Activated T-cell treated with anti-CD3 and anti-CD28 coated beads, Interleukin-2, amount 50 U/mL, for 72 hours (primary cell): ENCODE measurements around the gene SENP5. TPM values are rescaled to one million over a fixed set of nuclear protein-coding genes. Genes with fewer than 3 reads are reported as not detected.

Source experiments
- ATAC-seq, 2 donors: fragments of 150-1000 bp; cut with Tn5 transposase; replicated peaks in 1 of 2; 2 replicates each; pipeline ENCODE4 v1.10.0; 2021; ENCODE audit warnings: moderate library complexity in 2 of 2, mild to moderate bottlenecking in 1 of 2
- DNase-seq, 2 donors: peaks; one replicate each; pipeline ENCODE4 v3.0.0; 2021 to 2022; ENCODE audit warnings: mixed read lengths in 1 of 2
- H3K27ac Mint-ChIP-seq: one replicate; pipeline ENCODE4 v1.8.0; 2022; ENCODE audit warnings: mild to moderate bottlenecking, moderate library complexity, mixed read lengths
- H3K27me3 Mint-ChIP-seq: one replicate; pipeline ENCODE4 v1.8.0; 2022; ENCODE audit warnings: low read depth, mixed read lengths
- H3K36me3 Mint-ChIP-seq, 2 donors: one replicate each; pipeline ENCODE4 v1.8.0; 2022; ENCODE audit warnings: mixed read lengths in 2 of 2, mild to moderate bottlenecking in 1 of 2; ENCODE audit not compliant: insufficient read depth in 2 of 2
- H3K4me1 Mint-ChIP-seq: one replicate; pipeline ENCODE4 v1.8.0; 2022; ENCODE audit warnings: low read depth, mixed read lengths
- H3K4me3 Mint-ChIP-seq, 2 donors: one replicate each; pipeline ENCODE4 v1.8.0; 2022; ENCODE audit warnings: mild to moderate bottlenecking in 2 of 2, mixed read lengths in 2 of 2, moderate library complexity in 2 of 2
- H3K9me3 Mint-ChIP-seq, 2 donors: one replicate each; pipeline ENCODE4 v1.8.0; 2022; ENCODE audit warnings: mixed read lengths in 2 of 2
- total RNA-seq, 2 donors: library from RNA; stranded (reverse); gene quantifications; one replicate each; pipeline ENCODE4 v1.2.3, GENCODE V29; 2022

SENP5 gene
- total RNA-seq, 2 donors from 2014 or later = 33.7 to 38.6 TPM

DNA sequence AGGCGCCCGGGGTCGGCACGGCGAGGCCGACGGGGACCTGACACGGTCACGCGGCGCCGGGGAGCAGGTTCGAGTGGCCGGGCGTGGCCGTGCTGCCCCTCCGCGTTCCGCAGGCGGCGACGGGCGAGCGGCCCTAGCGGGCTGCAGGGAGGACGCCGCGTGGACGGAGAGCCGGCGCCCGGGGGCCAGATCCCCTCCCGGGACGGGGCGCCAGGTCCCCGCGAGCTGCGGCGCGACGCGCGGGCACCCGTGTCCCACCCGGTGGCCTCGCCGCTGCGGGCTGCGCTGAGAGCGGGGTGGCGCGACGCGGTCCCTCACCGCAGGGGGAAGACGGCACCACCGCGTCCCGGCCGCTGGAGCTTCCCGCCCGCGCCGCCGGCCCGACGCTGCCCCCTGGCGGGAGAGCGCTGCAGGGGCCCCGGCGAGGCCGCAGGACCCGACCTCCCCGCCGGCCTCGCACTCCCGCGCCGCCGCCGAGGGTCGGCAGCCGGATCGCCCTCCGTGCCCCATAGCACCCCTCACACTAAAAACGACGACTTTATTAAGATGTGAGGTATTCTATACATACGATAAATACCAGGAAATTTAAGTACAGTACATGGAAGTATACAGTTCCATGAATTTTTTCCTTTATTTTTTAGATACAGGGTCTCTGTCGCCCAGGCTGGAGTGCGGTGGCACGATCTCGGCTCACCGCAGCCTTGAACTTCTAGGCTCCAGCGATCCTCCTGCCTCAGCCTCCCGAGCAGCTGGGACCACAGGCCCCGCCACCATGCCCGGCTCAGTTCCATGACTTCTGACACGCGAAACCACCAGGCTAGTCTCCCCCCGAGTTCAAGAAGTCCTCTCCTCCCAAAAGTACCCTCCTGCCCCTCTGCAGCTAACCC is 102.2 kb downstream of the SENP5 start:
- H3K4me1 Mint-ChIP-seq = peaks cover 16% of the 10 kb centered on the region
- peak overlapping the region; percentile 70 to 77 for H3K4me3 Mint-ChIP-seq
- peaks cover 2 to 4% of the 10 kb centered on the region in 2 donors for H3K9me3 Mint-ChIP-seq
- H3K36me3 Mint-ChIP-seq = peaks cover 5 to 17% of the 10 kb centered on the region in 2 donors
- DNase-seq (peak; percentile 77 to 88), ATAC-seq (peak; percentile 73 to 75)
- peak overlapping the region; percentile 60 for H3K27ac Mint-ChIP-seq
- H3K27me3 Mint-ChIP-seq = peaks cover 24% of the 10 kb centered on the region

DNA sequence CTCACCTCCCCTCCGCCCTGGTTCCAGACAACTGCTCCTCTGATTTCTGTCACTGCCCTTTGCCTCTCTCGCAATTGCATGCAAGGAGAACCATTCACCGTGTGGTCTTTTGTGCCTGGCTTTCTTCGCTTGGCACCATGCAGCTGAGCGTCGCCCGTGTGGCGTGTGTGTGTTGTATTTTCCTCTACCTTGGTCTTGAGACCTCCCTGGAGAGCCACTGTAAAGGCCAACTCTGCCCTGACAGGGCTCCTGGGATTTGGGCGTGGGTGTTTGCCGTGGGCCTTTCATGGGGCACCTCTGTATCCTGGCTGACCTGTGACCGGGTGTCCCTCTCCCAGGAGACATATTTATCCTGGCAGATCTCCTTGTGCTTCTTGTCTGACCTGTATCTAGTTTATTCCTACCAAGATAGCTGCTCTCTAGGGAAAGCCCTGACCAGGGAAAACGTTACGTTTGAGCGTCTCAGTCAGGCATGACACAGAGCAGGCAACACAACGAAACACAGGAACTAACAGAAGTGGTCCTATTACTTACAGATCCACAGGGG is 102.9 kb downstream of the SENP5 start:
- peaks cover 0 to 1% of the 10 kb centered on the region in 2 donors for H3K9me3 Mint-ChIP-seq
- peak overlapping the region; percentile 22 for H3K27ac Mint-ChIP-seq
- peak overlapping the region; percentile 70 to 77 for H3K4me3 Mint-ChIP-seq
- no peak for DNase-seq
- peaks cover 25% of the 10 kb centered on the region for H3K27me3 Mint-ChIP-seq
- peaks cover 9% of the 10 kb centered on the region for H3K4me1 Mint-ChIP-seq
- no peak for ATAC-seq
- peaks cover 1 to 13% of the 10 kb centered on the region in 2 donors for H3K36me3 Mint-ChIP-seq

DNA sequence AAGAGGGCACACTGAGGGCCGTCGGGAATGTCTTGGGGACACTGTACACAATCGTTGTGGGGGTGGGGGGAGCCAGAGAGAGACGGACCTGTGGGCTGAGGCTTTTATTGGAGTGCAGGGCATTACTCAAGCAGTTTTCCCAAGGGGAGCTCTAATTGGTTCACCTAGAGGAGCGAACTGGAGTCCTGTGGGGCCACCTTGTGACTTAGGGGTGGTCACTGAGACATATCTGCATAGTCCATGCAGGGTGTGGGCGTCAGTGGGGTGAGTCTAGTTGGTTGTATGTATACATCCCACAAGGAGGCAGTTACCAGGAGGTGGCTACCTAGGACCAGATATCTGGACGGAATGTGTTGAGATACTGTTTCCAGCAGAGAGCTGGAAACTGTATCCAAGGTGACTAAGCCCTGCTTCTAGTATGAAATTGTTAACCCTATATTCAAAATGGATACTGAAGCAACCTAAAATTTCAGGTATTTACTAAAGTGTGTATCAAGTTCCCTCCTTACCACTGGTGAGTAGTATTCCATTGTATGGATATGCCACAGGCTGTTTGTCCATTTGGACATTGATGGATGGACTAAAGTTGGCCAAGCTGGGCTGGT is 103.5 kb downstream of the SENP5 start:
- H3K9me3 Mint-ChIP-seq = no peaks in the 10 kb centered on the region
- peaks cover 5% of the 10 kb centered on the region for H3K4me1 Mint-ChIP-seq
- H3K27ac Mint-ChIP-seq = no peak overlapping the region
- H3K27me3 Mint-ChIP-seq = peaks cover 26% of the 10 kb centered on the region
- DNase-seq (no peak), ATAC-seq (no peak)
- H3K4me3 Mint-ChIP-seq = no peak overlapping the region
- H3K36me3 Mint-ChIP-seq = peaks cover 1 to 7% of the 10 kb centered on the region in 2 donors

DNA sequence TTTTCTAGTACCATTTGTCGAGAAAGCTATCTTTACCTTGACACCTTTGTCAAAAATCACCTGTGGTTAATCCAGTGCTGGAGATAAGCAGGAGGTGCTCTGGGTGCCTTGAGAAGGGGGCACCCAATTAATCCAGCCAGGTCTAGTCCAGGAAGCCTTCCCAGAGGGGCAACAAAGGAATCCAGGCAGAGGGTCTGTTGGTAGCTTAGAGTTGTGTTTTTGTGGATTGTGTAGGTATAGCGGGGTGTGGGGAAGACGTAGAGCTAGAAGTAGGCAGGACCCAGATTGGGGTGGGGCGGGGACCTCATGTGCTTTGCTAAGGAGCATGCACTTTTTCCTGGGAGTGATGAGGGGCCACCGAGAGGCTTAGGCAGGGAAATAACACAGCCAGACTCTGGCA is 106.9 kb downstream of the SENP5 start:
- H3K4me1 Mint-ChIP-seq = peaks cover 15% of the 10 kb centered on the region
- ATAC-seq = no peak
- no peak overlapping the region for H3K27ac Mint-ChIP-seq
- no peaks in the 10 kb centered on the region for H3K9me3 Mint-ChIP-seq
- H3K36me3 Mint-ChIP-seq = no peaks in the 10 kb centered on the region
- peaks cover 37% of the 10 kb centered on the region for H3K27me3 Mint-ChIP-seq
- DNase-seq = no peak
- no peak overlapping the region for H3K4me3 Mint-ChIP-seq

DNA sequence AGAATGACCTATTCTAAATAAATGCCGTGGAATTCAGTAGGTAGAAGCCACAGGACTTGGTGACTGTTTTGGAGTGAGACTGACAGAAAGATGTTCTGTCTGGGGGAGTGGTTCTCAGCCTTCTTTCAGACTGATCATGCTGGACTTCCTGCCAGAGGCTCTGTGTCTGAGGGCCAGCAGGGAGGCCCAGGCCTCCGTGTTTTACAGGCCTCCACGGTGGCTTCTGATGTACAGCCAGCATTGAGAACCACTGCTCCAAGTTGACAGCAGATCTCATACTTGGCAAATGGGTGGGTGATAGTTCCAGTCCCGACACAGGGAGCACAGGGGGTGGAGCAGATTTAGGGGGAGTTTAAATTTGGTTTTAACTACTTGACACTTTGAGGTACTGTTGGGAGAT is 107.6 kb downstream of the SENP5 start:
- Mint-ChIP-seq H3K4me3 (no peak overlapping the region), H3K27ac (no peak overlapping the region), H3K36me3 (no peaks in the 10 kb centered on the region), H3K4me1 (peaks cover 11% of the 10 kb centered on the region), H3K9me3 (no peaks in the 10 kb centered on the region), H3K27me3 (peaks cover 33% of the 10 kb centered on the region)
- DNase-seq = no peak
- no peak for ATAC-seq

DNA sequence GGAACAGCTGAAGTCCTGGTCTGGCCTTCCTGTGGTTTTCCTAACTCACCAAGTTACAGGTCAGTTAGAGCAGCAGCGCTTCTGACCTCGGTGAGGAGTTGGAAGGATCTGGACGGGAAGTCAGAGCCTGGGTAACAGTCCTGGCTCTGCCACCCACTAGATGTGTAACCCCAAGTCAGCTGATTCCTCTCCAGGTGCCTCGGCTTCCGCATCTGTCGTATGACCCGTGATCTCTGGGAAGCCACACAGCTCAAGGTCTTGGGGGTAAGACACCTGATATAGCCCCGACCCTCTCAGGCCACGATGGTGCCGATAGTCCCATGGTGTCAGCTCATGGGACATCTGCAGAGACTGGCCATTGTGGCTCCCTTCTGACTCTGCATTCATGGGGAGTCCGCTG is 109.2 kb downstream of the SENP5 start:
- H3K4me3 Mint-ChIP-seq = no peak overlapping the region

GRCh38 chr3:196979545-196979944 is 111.8 kb downstream of the SENP5 start:
- Mint-ChIP-seq H3K27ac (no peak overlapping the region), H3K4me3 (no peak overlapping the region), H3K36me3 (peaks cover 6 to 10% of the 10 kb centered on the region in 2 donors), H3K9me3 (peaks cover 4 to 5% of the 10 kb centered on the region in 2 donors), H3K4me1 (peaks cover 10% of the 10 kb centered on the region), H3K27me3 (peaks cover 23% of the 10 kb centered on the region)
- no peak for DNase-seq
- no peak for ATAC-seq

More for the DNA sequence above, 109.2 kb downstream of the SENP5 start:
- no peak overlapping the region for H3K27ac Mint-ChIP-seq
- peaks cover 25% of the 10 kb centered on the region for H3K27me3 Mint-ChIP-seq
- no peak for ATAC-seq
- H3K4me1 Mint-ChIP-seq = peaks cover 10% of the 10 kb centered on the region
- H3K9me3 Mint-ChIP-seq = no peaks in the 10 kb centered on the region
- H3K36me3 Mint-ChIP-seq = peaks cover 2 to 3% of the 10 kb centered on the region in 2 donors
- no peak for DNase-seq

DNA sequence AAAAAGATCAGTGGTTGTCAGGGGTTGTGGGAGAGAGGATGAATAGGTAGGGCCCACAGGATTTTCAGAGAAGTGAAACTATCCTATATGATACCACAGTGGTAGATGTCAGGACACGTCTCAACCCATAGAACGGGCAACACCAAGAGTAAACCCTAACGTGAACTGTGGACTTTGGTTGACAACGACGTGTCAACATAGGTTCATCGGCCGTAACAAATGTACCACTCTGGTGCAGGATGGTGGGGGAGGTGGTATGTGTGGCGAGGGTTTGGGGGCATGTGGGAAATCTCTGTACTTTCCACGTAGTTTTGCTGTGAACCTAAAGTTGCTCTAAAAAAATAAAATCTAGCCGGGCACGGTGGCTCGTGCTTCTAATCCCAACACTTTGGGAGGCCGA is 113.9 kb downstream of the SENP5 start:
- Mint-ChIP-seq H3K9me3 (peaks cover 4 to 5% of the 10 kb centered on the region in 2 donors), H3K4me1 (peaks cover 10% of the 10 kb centered on the region), H3K27ac (no peak overlapping the region)

DNA sequence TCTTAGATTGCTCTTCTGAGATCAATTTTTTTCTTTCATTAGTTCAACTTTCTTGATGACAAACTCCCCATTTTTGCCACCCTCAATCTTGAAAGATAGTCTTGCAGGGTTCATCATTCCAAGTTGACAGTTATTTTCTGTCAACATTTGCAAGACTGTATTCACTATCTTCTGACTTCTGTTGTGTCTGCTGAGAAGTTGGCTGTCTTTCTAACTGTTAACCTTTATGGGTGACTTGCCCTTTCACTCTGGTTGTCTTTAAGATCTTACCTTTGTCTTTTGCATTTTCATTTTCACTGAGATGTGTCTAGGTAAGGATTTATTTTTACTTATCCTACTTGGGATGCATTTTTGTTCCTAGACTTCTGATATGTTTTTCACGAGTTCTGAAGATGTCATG is 115.5 kb downstream of the SENP5 start:
- peaks cover 6 to 10% of the 10 kb centered on the region in 2 donors for H3K36me3 Mint-ChIP-seq
- ATAC-seq (no peak), DNase-seq (no peak)
- H3K4me3 Mint-ChIP-seq = no peak overlapping the region
- H3K9me3 Mint-ChIP-seq = peaks cover 4 to 5% of the 10 kb centered on the region in 2 donors
- H3K4me1 Mint-ChIP-seq = peaks cover 10% of the 10 kb centered on the region
- peaks cover 9% of the 10 kb centered on the region for H3K27me3 Mint-ChIP-seq
- no peak overlapping the region for H3K27ac Mint-ChIP-seq

More for the DNA sequence above, 113.9 kb downstream of the SENP5 start:
- ATAC-seq = no peak
- H3K36me3 Mint-ChIP-seq = peaks cover 6 to 10% of the 10 kb centered on the region in 2 donors
- peaks cover 13% of the 10 kb centered on the region for H3K27me3 Mint-ChIP-seq
- H3K4me3 Mint-ChIP-seq = no peak overlapping the region
- DNase-seq = no peak

Other genes with a start within 250 kb of the SENP5 start
- 10 to 100 TPM; 15.2 to 20.6 TPM for gene NRROS, start 228.2 kb upstream of the SENP5 start, total RNA-seq
- 1 to 10 TPM; 5.3 to 5.9 TPM for gene CEP19, start 155.7 kb upstream of the SENP5 start, total RNA-seq
- 10 to 100 TPM; 72.7 to 81.6 TPM for gene PIGX, start 155.5 kb upstream of the SENP5 start, total RNA-seq
- gene PAK2, start 128.1 kb upstream of the SENP5 start, total RNA-seq = 100 to 1,000 TPM in 1 of 2 donors, 10 to 100 TPM in 1; 99.9 to 109 TPM
- gene NCBP2, start 74.6 kb downstream of the SENP5 start, total RNA-seq = 10 to 100 TPM; 71.4 to 84.3 TPM
- 1 to 10 TPM; 1.1 to 1.7 TPM for gene PIGZ, start 100.9 kb downstream of the SENP5 start, total RNA-seq
- 1 to 10 TPM; 2.9 to 4.9 TPM for gene MELTF, start 161.9 kb downstream of the SENP5 start, total RNA-seq